Sigmoid colon (tissue), 7 donors: ENCODE results near the gene CYP11A1. TPM values are rescaled to one million over a fixed set of nuclear protein-coding genes. Genes with fewer than 3 reads are reported as not detected.

Experiments used
- DNase-seq: peaks from one replicate; pipeline ENCODE4 v3.0.0-alpha.2; 2019
- H3K27ac ChIP-seq, 4 donors: fragments of 200-600 bp; sonication (generic); one replicate each; pipeline ENCODE4 v1.5.1; 2016 to 2019; ENCODE audit warnings: mild to moderate bottlenecking in 1 of 4
- H3K27me3 ChIP-seq, 3 donors: fragments of 200-600 bp; sonication (generic); one replicate each; pipeline ENCODE4 v1.5.1; 2019; ENCODE audit warnings: mild to moderate bottlenecking in 1 of 3
- H3K36me3 ChIP-seq, 4 donors: fragments of 200-600 bp; sonication (generic); one replicate each; pipeline ENCODE4 v1.5.1; 2016 to 2019
- H3K4me1 ChIP-seq, 4 donors: fragments of 200-600 bp; sonication (generic); one replicate each; pipeline ENCODE4 v1.5.1; 2017 to 2019
- H3K4me3 ChIP-seq, 4 donors: fragments of 200-600 bp; sonication (generic); one replicate each; pipeline ENCODE4 v1.5.1; 2017 to 2019; ENCODE audit warnings: mild to moderate bottlenecking in 2 of 4, moderate library complexity in 1 of 4
- H3K9me3 ChIP-seq, 4 donors: fragments of 200-600 bp in 3 of 4; sonication (generic) in 3 of 4; one replicate each; pipeline versions ENCODE4 v1.5.1 to v1.6.1; 2013 to 2019
- CTCF ChIP-seq, 4 experiments: fragments of 450-650 bp in 3 of 4; fragments of 200-600 bp in 1 of 4; IDR thresholded peaks; one replicate each; pipeline ENCODE4 v1.5.1; 2016 to 2019; ENCODE audit warnings: antibody characterized with exemption in 4 of 4, mild to moderate bottlenecking in 3 of 4, moderate library complexity in 2 of 4
- EP300 ChIP-seq, 4 donors: sonication (generic); formaldehyde crosslinking; IDR thresholded peaks; one replicate each; pipeline ENCODE4 v1.6.1; 2017; ENCODE audit warnings: antibody characterized with exemption in 4 of 4
- POLR2A ChIP-seq, 2 donors: fragments of 450-650 bp; IDR thresholded peaks; one replicate each; pipeline ENCODE4 v1.6.1; 2016; ENCODE audit warnings: antibody characterized with exemption in 2 of 2, mild to moderate bottlenecking in 2 of 2, moderate library complexity in 2 of 2
- POLR2AphosphoS5 ChIP-seq, 4 donors: sonication (generic); formaldehyde crosslinking; IDR thresholded peaks; one replicate each; pipeline ENCODE4 v1.6.1; 2017; ENCODE audit warnings: antibody characterized with exemption in 4 of 4
- WGBS, 2 donors: extraction: QIAGEN DNeasy Blood & Tissue Kit; methylation state at CpG; one replicate each; pipeline ENCODE4 v1.1.7; 2013; 5-methylcytosine and 5-hydroxymethylcytosine counted together
- intact Hi-C: fragments of 100-400 bp; cut with DNase I; formaldehyde crosslinking; loops from one replicate; pipeline ENCODE4 v1.15.1; 2023
- polyA plus RNA-seq, 3 donors: library from polyadenylated mRNA; stranded (reverse); fragments of 200-250 nt; gene quantifications; one replicate each; pipeline ENCODE4 v1.2.3, GENCODE V29; 2013
- total RNA-seq, 4 donors: library from RNA; depleted of rRNA; stranded (reverse); fragments of >200 nt; gene quantifications; one replicate each; pipeline ENCODE4 v1.1.0, GENCODE V29; 2016
- donor health status: healthy with polysubstance abuse.
- donor health status: Bipolar disorder and iron deficiency.
- donor health status: healthy.

Gene CYP11A1
- total and polyA plus RNA-seq, 7 donors = 0.22 to 1.7 (median 0.49) TPM; not detected in 2

GRCh38 chr15:74402873-74403587 lies 35.6 kb upstream of the CYP11A1 start:
- no peaks in the 10 kb centered on the region for H3K36me3 ChIP-seq
- intact Hi-C loops = no loop called here
- WGBS, 2 donors = 42 to 69% methylated on average over 13 of the region's 13 CpGs

GRCh38 chr15:74402337-74402841 lies 34.9 kb upstream of the CYP11A1 start:
- Histone ChIP-seq H3K27me3 (peaks cover 0 to 31% (median 0%) of the 10 kb centered on the region in 3 donors), H3K4me3 (no peak overlapping the region), H3K27ac (no peak overlapping the region), H3K9me3 (no peaks in the 10 kb centered on the region), H3K4me1 (no peaks in the 10 kb centered on the region), H3K36me3 (no peaks in the 10 kb centered on the region)
- no peak for TF ChIP-seq POLR2AphosphoS5 (IDR thresholded peaks at IDR 0.05)
- WGBS, 2 donors = 56 to 59% methylated on average over 5 of the region's 5 CpGs
- intact Hi-C loops = no loop called here
- DNase-seq = no peak

More at GRCh38 chr15:74402873-74403587, 35.6 kb upstream of the CYP11A1 start:
- TF ChIP-seq POLR2AphosphoS5 (IDR thresholded peaks at IDR 0.05) (no peak), EP300 (IDR thresholded peaks at IDR 0.05) (no peak), CTCF (IDR thresholded peaks at IDR 0.05) (no peak), POLR2A (IDR thresholded peaks at IDR 0.05) (no peak)
- peaks cover 0 to 31% (median 0%) of the 10 kb centered on the region in 3 donors for H3K27me3 ChIP-seq
- H3K4me3 ChIP-seq = no peak overlapping the region
- no peaks in the 10 kb centered on the region for H3K9me3 ChIP-seq
- DNase-seq = no peak
- no peak overlapping the region for H3K27ac ChIP-seq
- no peaks in the 10 kb centered on the region for H3K4me1 ChIP-seq

- 27 to 51% methylated on average over 11 of the region's 11 CpGs for WGBS, 2 donors
- Histone ChIP-seq H3K9me3 (no peaks in the 10 kb centered on the region), H3K4me3 (no peak overlapping the region), H3K27me3 (peaks cover 0 to 31% (median 0%) of the 10 kb centered on the region in 3 donors), H3K36me3 (no peaks in the 10 kb centered on the region), H3K27ac (no peak overlapping the region), H3K4me1 (no peaks in the 10 kb centered on the region)
- intact Hi-C loops = no loop called here
- no peak for DNase-seq
- TF ChIP-seq POLR2AphosphoS5 (IDR thresholded peaks at IDR 0.05) (no peak), CTCF (IDR thresholded peaks at IDR 0.05) (no peak), EP300 (IDR thresholded peaks at IDR 0.05) (no peak), POLR2A (IDR thresholded peaks at IDR 0.05) (no peak)
Measured at GRCh38 chr15:74400915-74401757, 33.7 kb upstream of the CYP11A1 start.

GRCh38 chr15:74400313-74400860 lies 32.9 kb upstream of the CYP11A1 start:
- H3K36me3 ChIP-seq = no peaks in the 10 kb centered on the region

More at GRCh38 chr15:74400313-74400860, 32.9 kb upstream of the CYP11A1 start:
- no peak for TF ChIP-seq POLR2AphosphoS5 (IDR thresholded peaks at IDR 0.05)
- TF ChIP-seq POLR2A (IDR thresholded peaks at IDR 0.05) = no peak
- TF ChIP-seq CTCF (IDR thresholded peaks at IDR 0.05) = no peak
- TF ChIP-seq EP300 (IDR thresholded peaks at IDR 0.05) = no peak
- no peak overlapping the region for H3K27ac ChIP-seq
- WGBS, 2 donors = 69 to 77% methylated on average over 10 of the region's 10 CpGs
- H3K4me1 ChIP-seq = no peaks in the 10 kb centered on the region
- intact Hi-C loops = no loop called here
- H3K4me3 ChIP-seq = no peak overlapping the region
- peaks cover 0 to 31% (median 0%) of the 10 kb centered on the region in 3 donors for H3K27me3 ChIP-seq
- DNase-seq = no peak
- no peaks in the 10 kb centered on the region for H3K9me3 ChIP-seq
